ENCODE data around the gene TUBA8.
"Not testable (repeated sequence)": the region's sequence is repeated elsewhere in the genome, so short reads cannot be mapped to it uniquely, and the experiment has no call there.

Gene TUBA8

GRCh38 chr22:18088825-18089568 is 21.6 kb upstream of the TUBA8 start:
- H3K36me3 Mint-ChIP-seq: peaks cover 96% of the 10 kb centered on the region
- peaks cover 42% of the 10 kb centered on the region for H3K4me1 Mint-ChIP-seq
- DNase-seq (ENCODE audit: low spot score in 2 of 2) (no peak), ATAC-seq (peak; percentile 63)
- H3K27ac Mint-ChIP-seq: peak overlapping the region; percentile 54
- peak overlapping the region; percentile 37 for H3K4me3 Mint-ChIP-seq
- H3K9me3 Mint-ChIP-seq: no peaks in the 10 kb centered on the region

- no peaks in the 10 kb centered on the region for H3K9me3 Mint-ChIP-seq
- ATAC-seq (no peak), DNase-seq (ENCODE audit: low spot score in 2 of 2) (no peak)
- H3K4me3 Mint-ChIP-seq: no peak overlapping the region
- H3K27ac Mint-ChIP-seq: peak overlapping the region; percentile 54
- peaks cover 93% of the 10 kb centered on the region for H3K36me3 Mint-ChIP-seq
- H3K4me1 Mint-ChIP-seq: peaks cover 42% of the 10 kb centered on the region
These were observed 20.3 kb upstream of the TUBA8 start for GRCh38 chr22:18090286-18090685.

- Mint-ChIP-seq H3K27ac (peak overlapping the region; percentile 91), H3K36me3 (peaks cover 92% of the 10 kb centered on the region), H3K9me3 (no peaks in the 10 kb centered on the region), H3K4me3 (peak overlapping the region; percentile 72), H3K4me1 (peaks cover 51% of the 10 kb centered on the region)
- ATAC-seq: peak; percentile 67
- DNase-seq (ENCODE audit: low spot score in 2 of 2): no peak
These were observed 19.1 kb upstream of the TUBA8 start for GRCh38 chr22:18091478-18091877.

- DNase-seq (ENCODE audit: low spot score in 2 of 2) (peak in 1 of 2 donors; percentile 71), ATAC-seq (peak; percentile 60)
- Mint-ChIP-seq H3K27ac (peak overlapping the region; percentile 91), H3K36me3 (peaks cover 86% of the 10 kb centered on the region), H3K9me3 (no peaks in the 10 kb centered on the region), H3K4me1 (peaks cover 57% of the 10 kb centered on the region), H3K4me3 (peak overlapping the region; percentile 72)
These were observed 18.6 kb upstream of the TUBA8 start for GRCh38 chr22:18091916-18092526.

GRCh38 chr22:18093661-18094060 is 16.9 kb upstream of the TUBA8 start:
- Mint-ChIP-seq H3K27ac (no peak overlapping the region), H3K4me3 (no peak overlapping the region), H3K4me1 (peaks cover 44% of the 10 kb centered on the region), H3K36me3 (peaks cover 71% of the 10 kb centered on the region), H3K9me3 (no peaks in the 10 kb centered on the region)
- no peak for ATAC-seq
- no peak for DNase-seq (ENCODE audit: low spot score in 2 of 2)

- no peak for DNase-seq (ENCODE audit: low spot score in 2 of 2)
- Mint-ChIP-seq H3K36me3 (peaks cover 65% of the 10 kb centered on the region), H3K4me1 (peaks cover 35% of the 10 kb centered on the region), H3K27ac (peak overlapping the region; percentile 20), H3K9me3 (no peaks in the 10 kb centered on the region), H3K4me3 (no peak overlapping the region)
- peak; percentile 53 for ATAC-seq
These were observed 15.4 kb upstream of the TUBA8 start for GRCh38 chr22:18095101-18095805.

GRCh38 chr22:18096823-18097222 is 13.8 kb upstream of the TUBA8 start:
- Mint-ChIP-seq H3K4me1 (peaks cover 21% of the 10 kb centered on the region), H3K4me3 (no peak overlapping the region), H3K27ac (no peak overlapping the region), H3K9me3 (no peaks in the 10 kb centered on the region), H3K36me3 (peaks cover 53% of the 10 kb centered on the region)
- DNase-seq (ENCODE audit: low spot score in 2 of 2) (no peak), ATAC-seq (peak; percentile 95)

- Mint-ChIP-seq H3K4me1 (peaks cover 27% of the 10 kb centered on the region), H3K4me3 (no peak overlapping the region), H3K9me3 (peaks cover 3% of the 10 kb centered on the region), H3K36me3 (peaks cover 33% of the 10 kb centered on the region), H3K27ac (no peak overlapping the region)
- ATAC-seq: no peak
- no peak for DNase-seq (ENCODE audit: low spot score in 2 of 2)
These were observed 9.8 kb upstream of the TUBA8 start for GRCh38 chr22:18100781-18101180.

- no peak for ATAC-seq
- peaks cover 33% of the 10 kb centered on the region for H3K36me3 Mint-ChIP-seq
- peaks cover 28% of the 10 kb centered on the region for H3K4me1 Mint-ChIP-seq
- peaks cover 5% of the 10 kb centered on the region for H3K9me3 Mint-ChIP-seq
- no peak for DNase-seq (ENCODE audit: low spot score in 2 of 2)
- H3K27ac Mint-ChIP-seq: no peak overlapping the region
- H3K4me3 Mint-ChIP-seq: no peak overlapping the region
These were observed 9.1 kb upstream of the TUBA8 start for GRCh38 chr22:18101536-18101935.

- peak; percentile 73 for ATAC-seq
These were observed 6.9 kb upstream of the TUBA8 start for GRCh38 chr22:18103527-18104269.

GRCh38 chr22:18104566-18104965 is 6.0 kb upstream of the TUBA8 start:
- Mint-ChIP-seq H3K36me3 (peaks cover 35% of the 10 kb centered on the region), H3K4me1 (peaks cover 35% of the 10 kb centered on the region), H3K4me3 (no peak overlapping the region), H3K27ac (no peak overlapping the region), H3K9me3 (peaks cover 8% of the 10 kb centered on the region)
- ATAC-seq (no peak), DNase-seq (ENCODE audit: low spot score in 2 of 2) (no peak)

More at GRCh38 chr22:18103527-18104269, 6.9 kb upstream of the TUBA8 start:
- Mint-ChIP-seq H3K4me1 (peaks cover 32% of the 10 kb centered on the region), H3K36me3 (peaks cover 36% of the 10 kb centered on the region), H3K4me3 (no peak overlapping the region), H3K27ac (peak overlapping the region; percentile 49), H3K9me3 (peaks cover 8% of the 10 kb centered on the region)
- no peak for DNase-seq (ENCODE audit: low spot score in 2 of 2)

- Mint-ChIP-seq H3K4me3 (peak overlapping the region; percentile 42), H3K36me3 (peaks cover 31% of the 10 kb centered on the region), H3K27ac (peak overlapping the region; percentile 91), H3K4me1 (peaks cover 47% of the 10 kb centered on the region)
- DNase-seq (ENCODE audit: low spot score in 2 of 2): peak in 1 of 2 donors; percentile 64
- not testable (repeated sequence) for ATAC-seq, H3K9me3 Mint-ChIP-seq
These were observed 4.6 kb upstream of the TUBA8 start for GRCh38 chr22:18105981-18106380.

GRCh38 chr22:18106550-18107341 is 3.9 kb upstream of the TUBA8 start:
- peaks cover 50% of the 10 kb centered on the region for H3K4me1 Mint-ChIP-seq
- ATAC-seq (peak; percentile 68), DNase-seq (ENCODE audit: low spot score in 2 of 2) (peak in 1 of 2 donors; percentile 73)
- H3K36me3 Mint-ChIP-seq: peaks cover 31% of the 10 kb centered on the region
- peak overlapping the region; percentile 91 for H3K27ac Mint-ChIP-seq
- H3K4me3 Mint-ChIP-seq: peak overlapping the region; percentile 42
- not testable (repeated sequence) for H3K9me3 Mint-ChIP-seq

- peak; percentile 62 for ATAC-seq
- Mint-ChIP-seq H3K36me3 (peaks cover 25% of the 10 kb centered on the region), H3K4me3 (no peak overlapping the region), H3K9me3 (peaks cover 8% of the 10 kb centered on the region), H3K4me1 (peaks cover 50% of the 10 kb centered on the region), H3K27ac (peak overlapping the region; percentile 14)
- no peak for DNase-seq (ENCODE audit: low spot score in 2 of 2)
These were observed 2.4 kb upstream of the TUBA8 start for GRCh38 chr22:18108187-18108586.

Data from stimulated activated effector memory CD8-positive, alpha-beta T cell treated with anti-CD3 and anti-CD28 coated beads, Interleukin-12 subunit alpha, Interleukin-12 subunit beta, amount 100 ng/mL, for 72 hours (primary cell).